ENCODE data around the gene VPS13C.

Gene VPS13C

DNA sequence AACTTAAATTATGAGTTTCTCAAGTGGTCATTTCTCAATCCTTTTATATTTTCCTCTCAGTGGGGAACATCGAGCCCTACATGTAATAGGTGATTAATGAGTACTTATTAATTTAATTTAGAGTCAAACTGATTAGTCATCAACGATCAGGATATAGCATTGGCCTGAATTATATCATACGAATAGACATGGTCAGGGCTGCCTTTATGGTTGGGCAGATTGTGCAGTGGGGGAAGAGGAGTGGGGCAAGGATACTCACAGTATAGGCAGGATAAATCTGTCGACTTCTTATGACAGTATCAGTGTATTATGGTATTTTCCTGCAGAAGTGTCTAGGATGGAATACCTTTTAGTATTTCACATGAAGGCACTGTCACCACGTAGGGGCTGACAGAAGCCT, 33.6 kb upstream of the VPS13C start:
- Histone ChIP-seq H3K9ac (no peak overlapping the region), H3K4me2 (no peak overlapping the region), H2AFZ (ENCODE audit: low read depth) (no peak overlapping the region), H3K36me3 (ENCODE audit: insufficient read depth) (no peaks in the 10 kb centered on the region), H4K20me1 (ENCODE audit: insufficient read depth) (no peaks in the 10 kb centered on the region), H3K4me1 (ENCODE audit: low read depth, poor library complexity, severe bottlenecking) (no peaks in the 10 kb centered on the region), H3K79me2 (ENCODE audit: insufficient read depth, low read depth) (no peaks in the 10 kb centered on the region), H3K4me3 (IDR thresholded peaks at IDR 0.05; ENCODE audit: insufficient read depth, low read depth, low read length) (no peak overlapping the region), H3K27me3 (ENCODE audit: insufficient read depth, low read depth) (no peaks in the 10 kb centered on the region), H3K27ac (no peak overlapping the region)
- TF ChIP-seq, protein P1, sequence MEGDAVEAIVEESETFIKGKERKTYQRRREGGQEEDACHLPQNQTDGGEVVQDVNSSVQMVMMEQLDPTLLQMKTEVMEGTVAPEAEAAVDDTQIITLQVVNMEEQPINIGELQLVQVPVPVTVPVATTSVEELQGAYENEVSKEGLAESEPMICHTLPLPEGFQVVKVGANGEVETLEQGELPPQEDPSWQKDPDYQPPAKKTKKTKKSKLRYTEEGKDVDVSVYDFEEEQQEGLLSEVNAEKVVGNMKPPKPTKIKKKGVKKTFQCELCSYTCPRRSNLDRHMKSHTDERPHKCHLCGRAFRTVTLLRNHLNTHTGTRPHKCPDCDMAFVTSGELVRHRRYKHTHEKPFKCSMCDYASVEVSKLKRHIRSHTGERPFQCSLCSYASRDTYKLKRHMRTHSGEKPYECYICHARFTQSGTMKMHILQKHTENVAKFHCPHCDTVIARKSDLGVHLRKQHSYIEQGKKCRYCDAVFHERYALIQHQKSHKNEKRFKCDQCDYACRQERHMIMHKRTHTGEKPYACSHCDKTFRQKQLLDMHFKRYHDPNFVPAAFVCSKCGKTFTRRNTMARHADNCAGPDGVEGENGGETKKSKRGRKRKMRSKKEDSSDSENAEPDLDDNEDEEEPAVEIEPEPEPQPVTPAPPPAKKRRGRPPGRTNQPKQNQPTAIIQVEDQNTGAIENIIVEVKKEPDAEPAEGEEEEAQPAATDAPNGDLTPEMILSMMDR (conservative IDR thresholded peaks at IDR 0.05; ENCODE audit: low read depth, low read length), result no peak

DNA sequence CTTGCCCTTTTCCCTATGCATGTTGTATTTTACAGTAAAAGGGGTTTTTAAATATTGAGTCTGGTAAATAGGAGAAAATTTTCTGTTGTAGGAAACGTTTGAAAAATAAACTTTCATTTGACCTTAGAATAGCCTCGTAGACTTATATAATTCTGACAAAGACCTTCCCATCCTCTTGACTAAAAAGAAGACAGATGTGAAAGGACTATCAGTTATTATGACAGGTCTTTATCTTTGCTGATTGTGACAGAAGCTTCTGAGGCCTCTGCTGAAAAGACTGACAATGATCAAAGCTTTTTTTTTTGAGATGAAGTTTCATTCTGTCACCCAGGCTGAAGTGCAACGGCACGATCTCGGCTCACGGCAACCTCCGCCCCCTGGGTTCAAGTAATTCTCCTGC, 30.7 kb upstream of the VPS13C start:
- no peaks in the 10 kb centered on the region for H3K27me3 ChIP-seq (ENCODE audit: insufficient read depth, low read depth)
- H3K4me3 ChIP-seq (IDR thresholded peaks at IDR 0.05; ENCODE audit: insufficient read depth, low read depth, low read length), result no peak overlapping the region
- TF ChIP-seq, protein P1 (conservative IDR thresholded peaks at IDR 0.05; ENCODE audit: low read depth, low read length), result no peak
- H3K9ac ChIP-seq, result no peak overlapping the region
- H3K36me3 ChIP-seq (ENCODE audit: insufficient read depth), result no peaks in the 10 kb centered on the region
- no peak overlapping the region for H2AFZ ChIP-seq (ENCODE audit: low read depth)
- no peaks in the 10 kb centered on the region for H3K79me2 ChIP-seq (ENCODE audit: insufficient read depth, low read depth)
- no peaks in the 10 kb centered on the region for H4K20me1 ChIP-seq (ENCODE audit: insufficient read depth)
- no peaks in the 10 kb centered on the region for H3K4me1 ChIP-seq (ENCODE audit: low read depth, poor library complexity, severe bottlenecking)
- H3K4me2 ChIP-seq, result no peak overlapping the region
- H3K27ac ChIP-seq, result no peak overlapping the region

DNA sequence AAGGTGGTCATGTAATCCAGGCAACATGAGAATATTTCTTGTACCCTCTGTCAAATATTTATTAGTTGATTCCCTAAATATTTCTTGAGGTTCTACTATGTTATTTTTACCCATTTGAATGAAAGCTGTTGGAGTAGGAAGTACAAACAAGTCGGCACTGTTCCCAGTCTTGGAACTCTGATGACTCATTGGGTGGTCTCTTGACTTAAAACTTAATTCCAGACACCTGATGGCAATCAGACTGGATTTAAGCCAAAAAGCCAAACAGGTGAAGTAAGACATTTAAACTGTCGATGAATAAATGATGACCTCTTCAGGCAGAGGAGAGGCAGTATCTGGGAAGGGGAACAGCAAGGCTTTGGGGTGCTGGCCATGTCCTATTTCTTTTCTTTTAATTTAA, 29.4 kb upstream of the VPS13C start:
- H3K27ac ChIP-seq, result no peak overlapping the region
- no peaks in the 10 kb centered on the region for H3K36me3 ChIP-seq (ENCODE audit: insufficient read depth)
- no peaks in the 10 kb centered on the region for H4K20me1 ChIP-seq (ENCODE audit: insufficient read depth)
- TF ChIP-seq, protein P1 (conservative IDR thresholded peaks at IDR 0.05; ENCODE audit: low read depth, low read length), result no peak
- H2AFZ ChIP-seq (ENCODE audit: low read depth), result no peak overlapping the region
- H3K27me3 ChIP-seq (ENCODE audit: insufficient read depth, low read depth), result no peaks in the 10 kb centered on the region
- H3K4me2 ChIP-seq, result no peak overlapping the region
- H3K79me2 ChIP-seq (ENCODE audit: insufficient read depth, low read depth), result no peaks in the 10 kb centered on the region
- no peak overlapping the region for H3K9ac ChIP-seq
- H3K4me3 ChIP-seq (IDR thresholded peaks at IDR 0.05; ENCODE audit: insufficient read depth, low read depth, low read length), result no peak overlapping the region
- H3K4me1 ChIP-seq (ENCODE audit: low read depth, poor library complexity, severe bottlenecking), result no peaks in the 10 kb centered on the region

DNA sequence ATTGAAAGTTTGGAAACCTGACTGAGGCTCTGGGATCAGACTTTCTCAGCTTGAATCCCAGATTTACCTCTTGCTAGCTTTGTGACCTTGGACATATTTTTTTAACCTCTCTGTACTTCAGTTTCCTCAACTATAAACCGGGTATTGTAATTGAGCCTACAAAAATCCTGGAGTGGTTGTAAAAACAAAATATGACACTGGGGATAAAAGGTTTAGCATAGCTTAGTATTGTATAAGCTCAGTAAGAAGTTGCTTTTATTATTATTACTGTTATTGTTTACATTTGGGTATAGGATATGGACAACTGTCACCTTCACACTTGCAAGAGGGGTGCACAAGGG, 28.1 kb upstream of the VPS13C start:
- no peak overlapping the region for H3K4me2 ChIP-seq
- H2AFZ ChIP-seq (ENCODE audit: low read depth), result no peak overlapping the region
- no peaks in the 10 kb centered on the region for H3K36me3 ChIP-seq (ENCODE audit: insufficient read depth)
- no peaks in the 10 kb centered on the region for H3K79me2 ChIP-seq (ENCODE audit: insufficient read depth, low read depth)
- no peak overlapping the region for H3K9ac ChIP-seq
- H3K27ac ChIP-seq, result no peak overlapping the region
- H3K27me3 ChIP-seq (ENCODE audit: insufficient read depth, low read depth), result no peaks in the 10 kb centered on the region
- H3K4me1 ChIP-seq (ENCODE audit: low read depth, poor library complexity, severe bottlenecking), result no peaks in the 10 kb centered on the region
- no peak overlapping the region for H3K4me3 ChIP-seq (IDR thresholded peaks at IDR 0.05; ENCODE audit: insufficient read depth, low read depth, low read length)
- TF ChIP-seq, protein P1 (conservative IDR thresholded peaks at IDR 0.05; ENCODE audit: low read depth, low read length), result no peak
- H4K20me1 ChIP-seq (ENCODE audit: insufficient read depth), result no peaks in the 10 kb centered on the region

Data from KMS-11 (cell line).